ENCODE results near the gene DOCK6. TPM values are rescaled to one million over a fixed set of nuclear protein-coding genes. Genes with fewer than 3 reads are reported as not detected.
A peak's percentile ranks its signal among the peaks of the same experiment; 100 is the strongest.

DOCK6 gene
- total RNA-seq, 1 experiment from 2014 or later = 57.9 TPM

- no peak overlapping the region for H2BK20ac ChIP-seq (ENCODE audit: low read depth, low read length, poor library complexity, severe bottlenecking)
- H2AK5ac ChIP-seq (ENCODE audit: insufficient read length, low read length) = no peak overlapping the region
- Mint-ChIP-seq H3K4me3 (no peak overlapping the region; a peak in 1 of 5 replicates), H3K36me3 (ENCODE audit: insufficient read depth in 1 of 3, low read depth in 3 of 3) (peaks cover 2 to 17% (median 15%) of the 10 kb centered on the region in 3 experiments; a peak in 6 of 7 replicates), H3K9me3 (no peaks in the 10 kb centered on the region), H3K27ac (peak overlapping the region in 1 of 3 experiments; percentile 80; a peak in 1 of 7 replicates), H3K4me1 (peaks cover 2 to 13% of the 10 kb centered on the region in 2 experiments; a peak in 2 of 4 replicates), H3K27me3 (ENCODE audit: low read depth) (no peaks in the 10 kb centered on the region)
- no peaks in the 10 kb centered on the region for H3K23me2 ChIP-seq (ENCODE audit: insufficient read length, low read depth, low read length, poor library complexity, severe bottlenecking)
- no CpG with 5 or more reads among the region's 7 CpGs for WGBS (ENCODE audit: extremely low coverage, insufficient read length, low lambda C conversion rate)
- peaks cover 2% of the 10 kb centered on the region; the same call in 1 of the 2 replicates for H3K79me2 ChIP-seq (ENCODE audit: insufficient read depth, low read length)
- H2BK5ac ChIP-seq (ENCODE audit: insufficient read length, low read length) = no peak overlapping the region
- H3K27ac ChIP-seq (ENCODE audit: insufficient read length, low read depth, low read length) = no peak overlapping the region
- no peaks in the 10 kb centered on the region for H3K79me1 ChIP-seq (ENCODE audit: insufficient read depth, low read depth, low read length, poor library complexity, severe bottlenecking)
- H3K9me3 ChIP-seq (ENCODE audit: control insufficient read depth, low read depth, low read length) = no peaks in the 10 kb centered on the region
- no peaks in the 10 kb centered on the region for H3K4me1 ChIP-seq (ENCODE audit: insufficient read depth, low read length)
- H4K91ac ChIP-seq (ENCODE audit: insufficient read length, low read depth, low read length) = no peak overlapping the region
- H3K4me2 ChIP-seq (ENCODE audit: insufficient read depth, insufficient read length, low read length) = no peak overlapping the region
- no peak overlapping the region; the same call in 1 of the 2 replicates for H3K14ac ChIP-seq (ENCODE audit: insufficient read depth, low read length)
- no peak overlapping the region for H3T11ph ChIP-seq (ENCODE audit: low read length)
- peak overlapping the region; percentile 41; the same call in 1 of the 2 replicates for H2BK15ac ChIP-seq (ENCODE audit: low read depth, low read length)
- no peak for DNase-seq
- H2AFZ ChIP-seq (ENCODE audit: low read length) = no peak overlapping the region
- no peak overlapping the region for H3K9ac ChIP-seq (ENCODE audit: extremely low read depth, insufficient read length, low read length)
- no peak overlapping the region for H3K23ac ChIP-seq (ENCODE audit: insufficient read length, low read depth, low read length)
- peaks cover 3% of the 10 kb centered on the region for H4K20me1 ChIP-seq (ENCODE audit: control insufficient read depth, insufficient read depth, insufficient read length)
- H3K27me3 ChIP-seq (ENCODE audit: insufficient read depth, low read length) = no peaks in the 10 kb centered on the region
- TF ChIP-seq CTCF (conservative IDR thresholded peaks at IDR 0.05) = no peak
- H2BK120ac ChIP-seq (ENCODE audit: low read depth, low read length, poor library complexity, severe bottlenecking) = no peak overlapping the region
- no peak overlapping the region for H3K56ac ChIP-seq (ENCODE audit: insufficient read length, low read depth, low read length)
- no peak overlapping the region for H4K8ac ChIP-seq (replicated peaks; ENCODE audit: insufficient read length, low read depth, low read length)
- no peak overlapping the region for H3K4ac ChIP-seq (ENCODE audit: low read depth, low read length)
- H3K18ac ChIP-seq (ENCODE audit: insufficient read length, low read depth, low read length) = no peak overlapping the region
- H4K5ac ChIP-seq (ENCODE audit: insufficient read length, low read depth, low read length) = no peak overlapping the region
- H2BK12ac ChIP-seq (ENCODE audit: insufficient read length, low read depth, low read length) = no peak overlapping the region
Measured at GRCh38 chr19:11256189-11256588, 6.1 kb downstream of the DOCK6 start.

All from H9 (cell line).